ENCODE results near the gene MAN1A1. TPM values are rescaled to one million over a fixed set of nuclear protein-coding genes. Genes with fewer than 3 reads are reported as not detected.

The MAN1A1 gene
- total and polyA plus RNA-seq, 2 experiments from 2014 or later: 117 to 245 TPM

DNA sequence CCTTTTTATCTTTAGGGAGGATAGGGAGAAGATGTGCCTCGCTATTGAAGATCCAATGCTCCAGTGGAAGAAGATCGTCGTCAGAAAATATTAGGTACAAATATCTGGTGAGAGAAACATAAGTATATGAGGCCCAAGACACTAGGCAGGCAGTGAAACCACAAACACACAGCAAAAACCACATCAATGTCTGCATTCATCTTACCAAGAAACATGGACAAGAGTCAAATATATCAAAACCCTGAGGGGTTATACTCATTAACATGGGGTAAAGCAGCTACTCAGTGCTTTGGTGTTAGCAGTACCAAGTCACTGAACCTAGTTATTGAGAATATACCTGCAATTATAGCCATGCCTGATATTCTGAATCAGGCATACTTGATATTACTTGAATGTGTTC, 169.7 kb downstream of the MAN1A1 start:
- Histone ChIP-seq H3K27ac (no peak overlapping the region), H3K4me1 (ENCODE audit: insufficient read depth) (no peaks in the 10 kb centered on the region), H4K20me1 (ENCODE audit: insufficient read depth, poor library complexity, severe bottlenecking) (no peaks in the 10 kb centered on the region), H3K79me2 (no peaks in the 10 kb centered on the region), H3K9me2 (replicated peaks; ENCODE audit: insufficient read depth) (no peaks in the 10 kb centered on the region), H3K36me3 (replicated peaks; ENCODE audit: insufficient read depth, low read depth) (no peaks in the 10 kb centered on the region), H3K4me3 (no peak overlapping the region), H3K4me2 (no peak overlapping the region), H3K9me3 (ENCODE audit: low read depth) (no peaks in the 10 kb centered on the region), H2AFZ (no peak overlapping the region), H3K27me3 (no peaks in the 10 kb centered on the region)
- TF ChIP-seq, protein P1, sequence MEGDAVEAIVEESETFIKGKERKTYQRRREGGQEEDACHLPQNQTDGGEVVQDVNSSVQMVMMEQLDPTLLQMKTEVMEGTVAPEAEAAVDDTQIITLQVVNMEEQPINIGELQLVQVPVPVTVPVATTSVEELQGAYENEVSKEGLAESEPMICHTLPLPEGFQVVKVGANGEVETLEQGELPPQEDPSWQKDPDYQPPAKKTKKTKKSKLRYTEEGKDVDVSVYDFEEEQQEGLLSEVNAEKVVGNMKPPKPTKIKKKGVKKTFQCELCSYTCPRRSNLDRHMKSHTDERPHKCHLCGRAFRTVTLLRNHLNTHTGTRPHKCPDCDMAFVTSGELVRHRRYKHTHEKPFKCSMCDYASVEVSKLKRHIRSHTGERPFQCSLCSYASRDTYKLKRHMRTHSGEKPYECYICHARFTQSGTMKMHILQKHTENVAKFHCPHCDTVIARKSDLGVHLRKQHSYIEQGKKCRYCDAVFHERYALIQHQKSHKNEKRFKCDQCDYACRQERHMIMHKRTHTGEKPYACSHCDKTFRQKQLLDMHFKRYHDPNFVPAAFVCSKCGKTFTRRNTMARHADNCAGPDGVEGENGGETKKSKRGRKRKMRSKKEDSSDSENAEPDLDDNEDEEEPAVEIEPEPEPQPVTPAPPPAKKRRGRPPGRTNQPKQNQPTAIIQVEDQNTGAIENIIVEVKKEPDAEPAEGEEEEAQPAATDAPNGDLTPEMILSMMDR (IDR thresholded peaks at IDR 0.05; ENCODE audit: poor library complexity): no peak
- DNase-seq (ENCODE audit: low spot score): no peak
- WGBS (ENCODE audit: low lambda C conversion rate, missing lambda C conversion rate): 94% methylated on average over 3 of the region's 3 CpGs

DNA sequence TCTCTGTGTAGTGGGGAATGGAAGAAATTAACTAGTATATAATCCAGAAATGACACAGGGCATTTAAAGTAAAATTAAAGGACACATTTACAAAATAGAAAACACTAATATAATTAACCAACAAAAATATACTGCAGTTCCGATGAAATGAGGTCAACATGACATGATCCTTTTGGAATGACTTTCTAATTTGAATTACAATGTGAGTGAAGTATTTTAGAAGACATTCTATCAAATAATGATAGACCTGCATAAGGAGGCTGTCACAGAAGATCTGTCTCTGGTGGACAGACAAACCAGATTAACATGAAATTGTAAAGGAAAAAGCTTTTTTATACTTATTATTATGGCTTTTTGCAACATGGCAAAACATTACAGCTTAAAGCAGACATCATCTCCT, 170.5 kb downstream of the MAN1A1 start:
- TF ChIP-seq EZH2 (IDR thresholded peaks at IDR 0.05; ENCODE audit: borderline replicate concordance): no peak
- TF ChIP-seq EZH2phosphoT487 (IDR thresholded peaks at IDR 0.05; ENCODE audit: low read depth, severe bottlenecking, unreplicated experiment): no peak
- TF ChIP-seq, protein P1 (IDR thresholded peaks at IDR 0.05; ENCODE audit: poor library complexity): no peak
- H3K9me3 ChIP-seq (ENCODE audit: low read depth): no peaks in the 10 kb centered on the region
- no peak overlapping the region for H3K27ac ChIP-seq
- no peaks in the 10 kb centered on the region for H3K79me2 ChIP-seq
- H3K4me2 ChIP-seq: no peak overlapping the region
- no peak overlapping the region for H2AFZ ChIP-seq
- WGBS (ENCODE audit: low lambda C conversion rate, missing lambda C conversion rate): 89% methylated on average over 1 of the region's 1 CpG
- no peaks in the 10 kb centered on the region for H3K27me3 ChIP-seq
- no peaks in the 10 kb centered on the region for H3K36me3 ChIP-seq (replicated peaks; ENCODE audit: insufficient read depth, low read depth)
- no peak overlapping the region for H3K4me3 ChIP-seq
- H4K20me1 ChIP-seq (ENCODE audit: insufficient read depth, poor library complexity, severe bottlenecking): no peaks in the 10 kb centered on the region
- H3K9me2 ChIP-seq (replicated peaks; ENCODE audit: insufficient read depth): no peaks in the 10 kb centered on the region
- H3K4me1 ChIP-seq (ENCODE audit: insufficient read depth): peaks cover 7% of the 10 kb centered on the region
- DNase-seq (ENCODE audit: low spot score): no peak

DNA sequence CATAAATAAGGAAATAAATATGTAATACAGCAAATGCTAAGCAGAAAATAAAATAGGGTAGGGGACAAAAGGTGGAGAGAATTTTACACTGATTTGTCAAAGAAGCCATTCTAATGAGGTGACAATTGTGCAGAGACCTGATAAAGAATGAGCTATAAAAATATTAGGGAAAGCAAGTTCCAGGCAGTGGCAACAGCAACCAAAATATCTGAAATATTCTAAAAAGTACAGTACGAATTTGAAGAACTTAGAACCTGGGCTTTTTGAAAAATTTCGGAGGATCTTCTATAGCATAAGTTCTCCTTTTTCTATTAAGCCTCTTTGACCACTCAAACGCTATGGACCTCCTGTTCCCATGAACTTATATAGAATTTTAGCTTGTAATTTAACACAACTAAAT, 173.1 kb downstream of the MAN1A1 start:
- Histone ChIP-seq H3K4me3 (no peak overlapping the region), H3K27me3 (no peaks in the 10 kb centered on the region), H3K4me2 (no peak overlapping the region), H3K9me2 (replicated peaks; ENCODE audit: insufficient read depth) (no peaks in the 10 kb centered on the region), H2AFZ (no peak overlapping the region), H3K27ac (no peak overlapping the region), H3K9me3 (ENCODE audit: low read depth) (no peaks in the 10 kb centered on the region), H3K79me2 (no peaks in the 10 kb centered on the region), H3K36me3 (replicated peaks; ENCODE audit: insufficient read depth, low read depth) (no peaks in the 10 kb centered on the region), H4K20me1 (ENCODE audit: insufficient read depth, poor library complexity, severe bottlenecking) (no peaks in the 10 kb centered on the region), H3K4me1 (ENCODE audit: insufficient read depth) (peaks cover 23% of the 10 kb centered on the region)
- WGBS (ENCODE audit: low lambda C conversion rate, missing lambda C conversion rate): 61% methylated on average over 3 of the region's 3 CpGs
- DNase-seq (ENCODE audit: low spot score): no peak
- no peak for TF ChIP-seq EZH2 (IDR thresholded peaks at IDR 0.05; ENCODE audit: borderline replicate concordance)
- no peak for TF ChIP-seq EZH2phosphoT487 (IDR thresholded peaks at IDR 0.05; ENCODE audit: low read depth, severe bottlenecking, unreplicated experiment)
- TF ChIP-seq, protein P1 (IDR thresholded peaks at IDR 0.05; ENCODE audit: poor library complexity): no peak

Measured in hepatocyte (in vitro differentiated cells).